Ammon's horn (tissue), 1 donor: Measurements from ENCODE around the gene IMPG2.

ENCODE experiments used
- DNase-seq: peaks from one replicate; pipeline ENCODE4 v3.0.0-alpha.2; 2016; ENCODE audit warnings: low spot score

IMPG2 gene

GRCh38 chr3:101273608-101274007, 46.8 kb downstream of the IMPG2 start:
- no peak for DNase-seq

- DNase-seq: no peak
Measured at GRCh38 chr3:101273156-101273555, 47.2 kb downstream of the IMPG2 start.

GRCh38 chr3:101271728-101272127, 48.6 kb downstream of the IMPG2 start:
- no peak for DNase-seq

- DNase-seq: no peak
Measured at GRCh38 chr3:101270149-101270548, 50.2 kb downstream of the IMPG2 start.

DNA sequence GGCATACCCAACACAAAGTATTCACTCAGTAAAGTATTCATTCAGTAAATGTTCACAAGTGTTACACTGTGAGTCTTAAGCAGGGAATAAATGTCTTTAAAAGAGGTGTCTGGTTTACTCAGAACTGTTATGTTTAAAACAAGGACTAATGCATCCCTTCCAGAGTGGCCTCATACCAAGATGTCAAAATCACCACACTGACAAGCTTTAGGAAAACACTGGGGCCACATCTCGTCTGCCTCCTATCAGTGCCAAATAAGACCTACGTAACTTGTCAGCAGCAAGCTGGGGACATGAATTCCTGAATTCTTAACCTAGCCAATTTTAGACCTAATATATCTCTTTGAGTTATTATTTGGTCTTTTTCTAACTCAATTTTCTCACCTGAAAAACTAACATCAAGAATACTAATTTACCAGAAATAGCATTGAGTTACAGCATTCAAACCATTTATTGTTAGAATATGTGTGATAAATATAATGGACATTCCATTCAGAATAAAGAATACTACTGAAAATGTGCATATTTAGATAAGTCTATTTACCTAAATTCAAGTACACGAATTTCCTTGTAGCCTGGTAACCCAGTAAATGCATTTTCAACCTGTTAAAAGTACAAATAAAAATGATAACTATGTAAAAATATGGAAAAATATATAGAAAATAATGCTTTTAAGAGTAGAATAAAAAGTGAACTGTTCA, 51.3 kb downstream of the IMPG2 start:
- no peak for DNase-seq

- no peak for DNase-seq
Measured at GRCh38 chr3:101268141-101268540, 52.2 kb downstream of the IMPG2 start.

DNA sequence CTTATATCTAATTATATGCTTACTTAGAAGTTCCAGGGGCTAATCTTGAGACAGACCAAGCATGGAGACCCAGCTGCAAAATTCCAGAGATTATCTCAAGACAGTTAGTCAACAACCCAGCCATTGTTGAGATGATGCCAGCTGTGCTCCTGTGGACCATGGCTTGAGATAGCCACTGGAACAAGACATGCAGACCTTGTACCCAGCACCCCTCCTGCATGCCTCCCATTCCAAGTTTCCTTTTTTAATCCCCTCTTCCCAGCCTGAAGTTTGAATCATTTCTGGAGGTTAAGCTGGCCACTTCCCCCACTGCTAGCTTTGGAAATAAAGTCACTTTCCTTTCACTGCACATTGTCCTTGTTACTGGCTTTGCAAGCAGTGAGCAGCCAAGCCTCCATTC, 53.8 kb downstream of the IMPG2 start:
- no peak for DNase-seq

DNA sequence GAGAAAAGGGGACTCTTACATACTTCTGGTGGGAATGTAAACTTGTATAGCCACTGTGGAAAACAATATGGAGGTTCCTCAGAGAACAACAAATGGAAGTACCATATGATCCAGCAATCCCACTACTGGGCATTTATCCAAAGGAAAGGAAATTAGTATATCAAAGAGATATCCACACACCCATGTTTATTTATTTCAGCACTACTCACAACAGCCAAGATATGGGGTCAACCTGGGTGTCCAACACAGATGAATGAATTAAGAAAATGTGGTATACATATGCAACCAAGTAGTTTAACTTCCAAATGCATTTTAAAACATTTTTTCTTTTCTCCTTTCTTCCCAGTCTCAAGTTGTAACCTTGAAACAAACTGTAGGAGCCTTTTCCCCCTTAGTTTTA, 54.3 kb downstream of the IMPG2 start:
- DNase-seq: no peak

DNA sequence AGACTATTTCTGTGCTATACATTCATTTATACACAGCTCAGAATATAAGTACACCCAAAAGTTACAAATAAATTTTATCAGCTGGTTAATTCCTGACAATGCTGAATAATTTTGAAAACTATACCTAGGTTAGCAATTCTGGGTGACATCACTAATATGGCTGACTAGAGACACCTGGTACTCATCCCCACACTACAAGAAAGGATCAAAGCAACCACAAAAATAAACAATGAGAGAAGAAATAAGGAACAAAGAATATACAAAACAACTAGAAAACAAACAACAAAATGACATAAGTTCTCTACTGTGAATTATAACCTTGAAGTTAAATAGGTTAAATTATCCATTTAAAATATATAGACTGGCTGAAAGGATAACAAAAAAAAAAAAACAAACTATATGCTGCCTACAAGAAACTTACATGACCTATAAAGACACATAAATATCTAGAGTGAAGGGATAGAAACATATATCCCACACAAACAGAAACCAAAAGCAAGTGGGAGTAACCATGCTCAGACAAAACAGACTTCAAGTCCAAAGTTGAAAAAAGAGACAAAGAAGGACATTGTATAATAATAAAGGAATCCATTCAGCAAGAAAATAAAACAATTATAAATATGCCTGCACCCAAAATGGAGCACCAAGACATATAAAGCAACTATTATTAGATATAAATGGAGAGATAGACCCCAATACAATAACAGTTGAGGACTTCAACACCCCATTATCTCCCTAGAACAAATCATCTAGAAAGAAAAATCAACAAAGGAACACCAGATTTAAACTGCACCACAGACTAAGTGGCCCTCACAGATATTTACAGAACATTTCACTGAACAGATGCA, 57.8 kb downstream of the IMPG2 start:
- peak; percentile 48 for DNase-seq

DNA sequence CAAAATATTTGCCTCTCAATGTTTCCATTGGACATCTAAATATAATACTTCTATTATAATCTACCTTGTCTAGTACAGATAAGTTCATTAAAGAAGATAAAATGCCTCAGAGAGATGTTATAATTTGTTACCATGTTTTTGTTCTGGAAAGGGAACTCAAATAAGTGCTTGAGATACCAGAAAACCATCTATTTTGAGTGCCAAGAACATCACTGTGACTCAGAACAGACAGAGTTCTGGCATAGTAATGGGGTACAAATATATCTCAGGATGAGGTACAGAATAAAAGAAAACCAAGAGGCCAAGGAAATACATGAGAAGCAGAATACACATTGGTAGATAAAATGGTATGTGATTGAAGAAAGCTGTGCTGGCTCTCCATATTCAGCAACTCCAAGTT, 58.9 kb downstream of the IMPG2 start:
- DNase-seq: peak; percentile 24

DNA sequence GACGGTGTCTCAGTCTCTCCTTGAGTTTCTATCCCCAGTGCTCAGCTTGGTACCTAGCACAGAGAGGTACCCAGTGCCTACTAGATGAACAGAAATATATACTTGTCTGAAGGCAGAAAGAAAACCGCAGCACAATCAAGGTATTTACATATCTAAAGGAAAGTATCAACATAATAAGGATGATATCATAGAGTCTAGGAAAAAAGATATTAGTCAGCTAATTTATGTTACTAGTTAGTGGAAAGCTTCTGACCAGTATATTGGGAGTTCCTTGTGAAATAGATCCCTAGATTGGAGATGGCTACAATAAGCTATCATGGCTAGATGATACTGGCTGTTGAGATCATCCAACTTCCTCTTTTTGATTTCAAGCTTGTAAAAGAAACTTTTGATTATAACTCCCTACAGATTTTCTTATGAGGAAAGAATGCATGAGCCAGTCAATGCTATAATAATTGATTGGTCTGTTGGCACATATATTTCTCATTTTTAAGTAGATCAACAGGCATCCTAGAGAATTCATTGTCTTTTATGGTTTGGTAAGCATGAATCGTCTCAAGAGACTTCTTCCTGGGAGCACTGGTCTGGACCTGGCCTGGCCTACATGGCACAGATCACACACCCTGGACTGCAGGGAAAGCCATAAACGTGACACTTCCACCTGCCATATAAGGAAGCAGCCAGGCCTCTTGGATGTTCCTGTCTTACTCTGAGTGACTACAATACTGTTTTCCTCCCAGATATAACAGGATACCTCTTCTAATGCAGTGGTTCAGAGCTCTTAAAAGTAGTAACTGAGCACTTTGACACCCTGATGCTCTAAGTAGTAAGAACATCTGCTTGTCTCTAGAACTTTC, 60.7 kb downstream of the IMPG2 start:
- DNase-seq: no peak

GRCh38 chr3:101256511-101256910, 63.9 kb downstream of the IMPG2 start:
- DNase-seq: no peak

DNA sequence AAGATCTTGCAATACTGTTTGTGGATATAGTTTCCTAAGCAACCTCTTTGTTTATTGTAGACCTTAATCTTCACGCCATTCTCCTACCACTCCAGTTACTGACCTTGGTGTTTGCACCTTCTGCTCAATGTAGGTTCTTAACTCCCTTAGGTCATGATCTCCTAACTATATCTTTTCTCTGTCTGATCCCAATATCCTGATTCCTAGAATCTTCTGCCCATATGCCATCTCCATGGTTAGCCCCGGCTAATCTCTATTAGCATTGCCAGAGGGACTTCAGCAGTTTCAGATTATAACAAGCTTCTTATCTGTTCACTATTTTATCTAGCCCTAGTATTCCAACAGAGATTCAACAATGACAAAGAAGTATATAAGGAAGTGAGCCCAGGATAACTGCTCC, 64.9 kb downstream of the IMPG2 start:
- DNase-seq: no peak

- peak; percentile 20 for DNase-seq
Measured at GRCh38 chr3:101253396-101253795, 67.0 kb downstream of the IMPG2 start.

- no peak for DNase-seq
Measured at GRCh38 chr3:101252945-101253344, 67.4 kb downstream of the IMPG2 start.

- no peak for DNase-seq
Measured at GRCh38 chr3:101252307-101252706, 68.1 kb downstream of the IMPG2 start.

- no peak for DNase-seq
Measured at GRCh38 chr3:101251441-101251840, 68.9 kb downstream of the IMPG2 start.

GRCh38 chr3:101249522-101249921, 70.9 kb downstream of the IMPG2 start:
- no peak for DNase-seq

DNA sequence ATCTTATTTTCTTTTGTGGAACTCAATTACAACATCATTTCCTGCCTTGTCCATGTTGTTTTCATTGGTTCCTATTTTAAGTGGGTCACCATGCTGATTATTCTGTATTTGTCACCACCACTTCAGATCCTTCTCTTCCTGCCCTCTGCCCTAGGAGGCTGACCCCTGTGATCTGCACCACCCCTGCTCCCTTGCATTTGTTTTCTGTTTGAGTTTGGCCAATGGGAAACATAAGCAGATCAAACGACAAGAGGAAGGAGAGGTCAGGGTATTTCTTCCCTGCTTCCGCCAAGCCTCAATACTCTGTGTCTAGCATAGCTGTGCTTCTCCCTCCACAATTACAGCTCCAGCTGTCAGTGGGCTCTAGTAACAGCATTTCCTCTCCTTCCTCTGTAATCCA, 71.6 kb downstream of the IMPG2 start:
- DNase-seq: no peak

DNA sequence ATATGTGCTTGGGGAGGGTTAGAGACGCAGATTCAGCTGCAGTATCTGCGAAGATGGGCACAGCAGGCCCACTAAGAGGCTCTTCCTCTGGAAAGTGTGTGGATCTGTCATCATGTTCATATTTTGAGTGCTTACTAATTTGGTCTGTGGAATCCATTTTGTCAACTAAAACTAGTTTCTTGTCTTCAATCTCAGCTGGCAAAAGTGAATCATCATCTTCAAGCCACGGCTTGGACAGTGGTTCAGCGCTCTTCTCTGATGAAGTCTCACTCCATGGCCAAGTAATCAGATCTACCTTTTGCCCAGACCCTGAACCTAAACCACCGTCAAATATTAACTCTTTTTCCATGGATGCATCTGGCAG, 76.2 kb downstream of the IMPG2 start:
- DNase-seq: no peak

- DNase-seq: no peak
Measured at GRCh38 chr3:101243285-101244211, 76.8 kb downstream of the IMPG2 start.
